Left hindlimb (tissue), 1 donor: ENCODE measurements around the gene PGP.

Source experiments
- DNase-seq: peaks from one replicate; pipeline ENCODE4 v3.0.0-alpha.2; 2018

The PGP gene

DNA sequence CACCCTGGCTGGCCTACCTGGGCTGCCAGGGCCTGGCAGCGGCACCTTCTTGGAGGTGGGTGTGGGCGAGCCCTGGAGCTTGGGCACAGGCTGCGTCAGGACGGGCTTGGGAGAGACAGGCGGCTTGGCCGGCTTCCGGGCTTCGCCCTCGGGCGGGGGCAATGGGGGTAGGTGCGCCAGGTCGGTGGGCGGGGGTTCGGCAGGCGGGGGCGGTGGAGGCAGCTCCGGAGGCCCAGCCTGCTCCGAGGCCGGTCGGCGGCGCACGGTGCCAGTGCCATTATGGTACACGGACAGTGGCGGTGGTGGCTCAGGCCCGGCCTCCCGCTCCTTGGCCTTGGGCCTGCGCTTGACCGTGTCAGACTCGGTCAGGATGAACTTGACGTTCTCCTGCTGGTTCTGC, 35.1 kb downstream of the PGP start:
- no peak for DNase-seq

DNA sequence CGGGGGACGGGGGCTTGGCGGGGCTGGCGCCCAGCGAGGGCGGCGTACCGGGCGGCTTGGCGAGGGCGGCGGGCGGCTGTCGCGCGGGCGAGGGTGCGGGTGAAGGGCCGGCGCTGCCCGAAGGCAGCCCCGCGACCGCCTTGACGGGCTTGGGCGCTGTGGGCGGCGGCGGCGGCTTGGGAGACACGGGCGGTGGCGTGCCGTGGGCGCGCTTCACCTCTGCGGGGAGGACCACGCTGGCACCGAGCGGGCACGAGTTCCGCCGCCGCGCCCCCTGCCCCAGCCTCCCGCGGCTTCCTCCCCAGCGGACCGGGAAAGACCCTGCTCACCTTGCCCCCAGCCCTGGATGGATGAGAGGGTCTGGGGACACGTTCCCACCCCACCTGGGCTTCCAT, 35.5 kb downstream of the PGP start:
- no peak for DNase-seq

DNA sequence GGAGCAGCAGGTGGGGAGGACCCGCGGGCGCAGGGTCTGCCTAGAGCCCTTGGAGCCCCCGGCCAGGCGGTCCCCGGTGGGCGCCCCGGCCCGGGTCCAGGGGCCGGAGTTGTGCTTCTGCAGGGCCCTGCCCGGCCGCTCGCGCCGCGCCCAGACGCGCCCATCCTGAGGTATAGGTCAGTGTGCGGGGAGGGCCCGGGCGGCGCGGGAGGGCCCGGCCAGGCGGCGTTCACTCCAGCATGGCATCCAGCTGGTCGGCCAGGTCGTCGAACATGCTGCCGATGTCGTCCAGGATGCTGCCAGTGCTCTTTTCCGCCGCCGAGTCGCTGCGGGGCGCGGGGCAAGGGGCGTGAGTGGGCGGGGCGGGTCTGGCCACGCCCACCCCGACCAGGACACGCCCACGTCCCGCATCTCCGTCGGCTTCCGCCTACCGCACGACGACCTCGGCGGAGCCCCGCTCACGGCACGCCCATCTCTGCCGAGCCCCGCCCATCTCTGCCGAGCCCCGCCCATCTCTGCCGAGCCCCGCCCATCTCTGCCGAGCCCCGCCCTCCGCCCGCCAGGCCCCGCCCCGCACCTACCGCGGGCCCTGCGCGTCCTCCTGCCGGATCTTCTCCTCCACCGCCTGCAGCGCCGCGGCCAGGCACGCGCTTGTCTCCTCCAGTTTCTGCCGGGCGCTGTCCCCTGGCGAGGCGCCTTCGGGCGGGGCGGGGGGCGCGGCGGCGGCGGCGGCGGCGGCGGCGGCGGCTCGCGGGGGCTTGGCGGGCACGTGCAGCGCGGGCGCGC, 36.1 kb downstream of the PGP start:
- DNase-seq: no peak

- no peak for DNase-seq
Measured at GRCh38 chr16:2177561-2177960, 37.1 kb downstream of the PGP start.

DNA sequence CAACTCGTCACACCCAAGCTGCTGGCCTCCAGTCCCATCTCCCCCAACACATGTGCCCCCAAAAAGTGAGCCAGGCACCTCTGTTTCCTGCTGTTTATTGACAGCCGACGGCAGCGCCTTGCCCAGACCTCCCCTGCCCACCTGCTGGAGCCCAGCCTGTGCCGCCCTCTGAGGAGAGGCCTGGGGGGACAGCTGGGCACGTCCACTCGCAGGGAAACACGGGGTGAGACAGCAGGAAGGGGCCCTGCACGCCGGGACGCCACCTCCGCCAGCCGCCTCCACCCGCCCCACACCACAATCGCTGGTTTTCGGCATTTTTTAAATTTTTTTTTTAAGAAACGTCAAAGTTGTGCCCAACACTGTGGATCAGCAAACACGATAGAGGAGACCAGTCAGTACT, 37.5 kb downstream of the PGP start:
- DNase-seq: no peak

- DNase-seq: no peak
Measured at GRCh38 chr16:2176047-2176446, 38.6 kb downstream of the PGP start.

GRCh38 chr16:2175454-2175853, 39.2 kb downstream of the PGP start:
- DNase-seq: no peak

DNA sequence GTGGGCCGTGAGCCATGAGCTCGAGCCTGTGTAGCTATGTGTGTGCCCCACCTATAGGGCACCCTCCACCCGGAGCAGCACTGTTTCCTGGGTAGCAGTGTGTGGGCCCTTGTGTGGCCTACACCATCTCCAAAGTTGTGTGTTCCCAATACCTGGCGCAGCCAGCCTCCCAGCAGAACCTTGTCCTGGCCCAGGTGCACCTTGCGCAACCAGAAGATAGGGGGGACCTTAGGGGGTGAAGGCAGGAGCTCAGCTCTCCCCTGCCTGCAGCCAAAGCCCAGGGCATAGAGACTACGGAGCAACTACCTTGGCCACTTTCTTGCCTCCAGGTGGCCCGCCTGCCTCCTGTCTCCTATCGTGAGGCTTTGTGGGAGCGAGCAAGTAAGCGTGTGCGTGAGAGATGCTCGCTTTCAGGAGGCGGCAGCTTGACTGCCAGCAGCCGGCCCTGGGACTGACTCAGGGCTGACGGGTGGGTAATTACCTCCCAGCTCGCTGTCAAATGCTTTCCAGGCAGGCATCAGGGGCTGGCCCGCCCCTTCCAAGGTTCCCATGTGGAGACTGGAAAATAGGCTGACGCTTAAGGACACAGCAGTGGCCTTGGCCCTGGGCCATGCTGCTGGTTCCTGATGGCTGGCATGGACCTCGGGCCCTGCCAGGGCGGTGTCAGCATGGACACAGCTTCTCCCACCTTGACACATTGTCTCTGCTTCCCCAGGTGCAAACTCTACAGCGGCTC, 40.1 kb downstream of the PGP start:
- DNase-seq: no peak

- no peak for DNase-seq
Measured at GRCh38 chr16:2173916-2174315, 40.7 kb downstream of the PGP start.

DNA sequence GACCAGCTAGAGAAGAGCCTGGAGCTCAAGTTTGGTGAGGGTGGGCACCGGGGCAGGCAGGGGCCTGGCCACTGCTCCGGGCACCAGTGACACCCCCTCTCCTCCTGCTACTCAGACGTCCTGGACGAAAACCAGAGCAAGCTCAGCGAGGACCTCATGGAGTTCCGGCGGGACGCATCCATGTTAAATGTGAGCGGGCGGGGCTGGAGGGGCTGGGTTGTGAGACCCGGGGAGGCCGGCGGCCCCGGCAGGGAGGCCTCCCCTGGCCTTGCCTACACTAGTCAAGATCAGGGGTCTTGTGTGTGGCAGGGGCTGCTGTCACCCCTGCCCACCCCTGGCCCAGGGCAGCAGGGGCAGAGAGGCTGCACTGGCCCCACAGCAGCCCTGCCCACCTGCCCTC, 41.3 kb downstream of the PGP start:
- no peak for DNase-seq

DNA sequence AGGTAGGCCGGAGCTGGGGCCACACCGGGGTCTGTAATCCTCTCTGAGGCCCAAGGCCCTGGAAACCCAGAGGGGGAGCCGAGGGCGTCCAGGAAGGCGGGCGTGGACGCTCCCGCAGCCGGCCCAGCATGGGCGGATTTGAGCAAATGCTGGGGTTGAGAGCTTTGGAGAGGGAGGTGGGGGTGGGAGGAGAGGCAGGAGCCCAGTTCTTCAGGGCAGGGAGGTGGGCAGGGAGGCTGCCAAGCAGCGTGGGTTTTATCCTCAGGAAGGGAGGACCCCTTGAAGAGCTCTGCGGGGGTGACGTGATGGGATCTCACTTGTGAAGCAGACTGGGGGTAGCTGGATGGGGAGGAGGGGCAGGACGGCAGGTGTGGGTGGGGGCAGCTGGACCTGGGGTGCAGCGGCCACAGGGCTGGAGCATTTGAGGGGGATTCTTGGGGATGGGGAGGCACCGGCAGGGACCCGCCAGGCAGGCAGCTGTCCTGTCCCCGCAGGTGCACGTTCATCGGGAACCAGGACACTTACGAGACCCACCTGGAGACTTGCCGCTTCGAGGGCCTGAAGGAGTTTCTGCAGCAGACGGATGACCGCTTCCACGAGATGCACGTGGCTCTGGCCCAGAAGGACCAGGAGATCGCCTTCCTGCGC, 41.8 kb downstream of the PGP start:
- no peak for DNase-seq

GRCh38 chr16:2171601-2172178, 43.0 kb downstream of the PGP start:
- DNase-seq: no peak

- DNase-seq: no peak
Measured at GRCh38 chr16:2170587-2171435, 43.8 kb downstream of the PGP start.

DNA sequence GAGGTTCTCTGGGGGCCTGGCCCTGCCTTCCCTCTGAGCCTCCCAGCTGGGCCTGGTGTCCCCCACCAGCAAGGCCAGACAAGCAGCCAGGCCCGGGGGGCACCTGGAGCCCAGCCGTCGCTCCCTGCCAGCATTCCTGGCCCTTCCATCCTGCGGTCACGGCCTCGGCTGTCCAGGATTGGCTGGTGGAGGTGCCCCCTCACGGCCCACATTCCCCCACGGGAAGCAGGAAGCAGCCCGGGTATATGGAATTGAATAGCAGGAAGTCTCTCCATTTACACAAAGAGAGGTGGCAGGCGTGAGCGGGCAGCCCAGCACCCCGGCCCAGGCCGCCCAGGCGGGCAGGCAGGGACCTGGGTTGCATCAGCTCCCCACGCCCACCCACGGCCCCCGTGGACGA, 44.6 kb downstream of the PGP start:
- DNase-seq: no peak

GRCh38 chr16:2167068-2167638, 47.5 kb downstream of the PGP start:
- no peak for DNase-seq

DNA sequence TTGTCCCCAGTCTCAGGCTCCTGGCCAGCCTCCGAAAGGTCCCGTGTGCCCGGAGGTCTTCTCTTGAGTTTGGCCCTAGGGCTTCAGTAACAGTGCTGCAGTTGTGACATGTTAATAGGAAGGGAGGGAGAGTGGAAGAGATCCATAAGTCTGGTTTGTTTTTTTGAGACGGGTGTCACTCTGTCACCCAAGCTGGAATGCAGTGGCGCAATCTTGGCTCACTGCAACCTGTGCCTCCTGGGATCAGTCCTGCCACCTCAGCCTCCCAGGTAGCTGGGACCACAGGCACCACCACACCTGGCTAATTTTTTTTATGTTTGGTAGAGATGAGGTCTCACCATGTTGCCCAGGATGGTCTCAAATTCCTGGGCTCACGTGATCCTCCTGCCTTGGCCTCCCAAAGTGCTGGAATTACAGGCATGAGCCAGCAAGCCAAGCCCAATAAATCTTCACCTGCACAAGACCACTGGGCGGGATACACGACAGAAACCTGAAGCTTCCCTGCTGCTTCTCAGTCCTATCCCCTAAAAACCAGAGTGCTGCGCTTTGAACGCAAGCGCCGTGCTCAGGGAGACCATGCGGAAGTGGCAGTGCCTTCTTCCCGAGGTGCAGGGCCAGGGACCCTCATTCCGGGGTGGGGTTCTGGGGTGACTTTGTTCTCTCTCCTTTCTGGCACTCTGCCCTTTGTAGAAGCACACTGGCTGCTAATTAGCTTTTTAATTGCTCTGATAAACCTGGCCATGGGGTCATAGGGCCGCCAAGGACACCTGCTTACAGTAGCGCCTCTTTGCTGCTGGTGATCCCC, 48.2 kb downstream of the PGP start:
- no peak for DNase-seq

- DNase-seq: no peak
Measured at GRCh38 chr16:2165861-2166260, 48.8 kb downstream of the PGP start.

DNA sequence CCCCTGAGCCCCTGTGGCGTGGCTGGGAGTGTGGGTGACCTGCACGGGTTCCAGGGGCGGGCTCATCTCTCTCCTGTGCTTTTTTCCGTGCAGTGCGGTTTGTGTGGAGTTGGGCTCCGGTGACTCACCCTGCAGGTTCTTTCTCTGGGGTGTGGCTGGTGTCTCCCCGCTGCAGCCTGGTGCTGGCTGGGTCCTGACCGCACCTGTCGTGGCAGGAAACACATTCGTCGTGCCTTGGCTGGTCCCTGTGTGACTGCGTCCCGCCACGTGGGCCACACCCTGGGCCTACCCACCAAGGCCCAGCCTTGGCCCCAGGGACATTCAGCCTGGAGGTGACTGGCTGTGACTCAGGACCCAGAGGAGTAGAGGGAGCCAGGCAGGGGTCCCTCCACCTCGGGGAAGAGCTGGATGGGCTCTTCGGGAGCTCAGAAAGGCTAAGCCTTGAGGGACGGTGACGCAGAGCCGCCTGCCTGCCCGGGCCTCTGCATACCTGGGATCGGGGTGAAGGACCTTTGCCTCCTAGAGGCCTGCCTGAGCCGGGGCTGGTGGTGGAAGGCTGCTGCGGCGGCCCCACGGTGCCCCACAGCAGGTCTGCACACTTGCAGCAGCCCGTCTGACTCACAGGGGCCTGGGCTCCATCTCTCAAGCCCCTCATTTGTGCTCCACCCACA, 51.3 kb downstream of the PGP start:
- no peak for DNase-seq

- no peak for DNase-seq
Measured at GRCh38 chr16:2162676-2163118, 51.9 kb downstream of the PGP start.

DNA sequence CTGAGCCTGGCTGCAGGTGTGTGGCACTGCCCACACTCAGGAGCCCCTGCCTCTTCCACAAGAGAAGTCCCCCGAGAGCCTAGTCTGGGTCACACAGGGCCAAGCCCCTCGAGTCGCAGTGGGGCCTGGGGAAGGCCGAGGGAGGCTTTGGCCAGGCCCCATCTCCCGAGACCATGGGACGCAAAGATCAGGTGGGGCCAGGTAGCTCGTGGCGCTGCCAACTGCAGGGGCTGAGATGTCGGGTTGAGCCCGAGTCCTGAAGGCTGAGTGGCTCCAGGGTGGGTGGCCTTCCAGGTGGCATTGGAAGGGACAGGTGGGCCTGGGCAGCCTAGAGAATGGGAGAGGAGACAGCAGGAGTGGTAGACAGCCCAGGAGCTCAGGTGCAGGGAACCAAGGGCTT, 52.7 kb downstream of the PGP start:
- no peak for DNase-seq
